ENCODE measurements around the gene CLK4.

CLK4 gene

DNA sequence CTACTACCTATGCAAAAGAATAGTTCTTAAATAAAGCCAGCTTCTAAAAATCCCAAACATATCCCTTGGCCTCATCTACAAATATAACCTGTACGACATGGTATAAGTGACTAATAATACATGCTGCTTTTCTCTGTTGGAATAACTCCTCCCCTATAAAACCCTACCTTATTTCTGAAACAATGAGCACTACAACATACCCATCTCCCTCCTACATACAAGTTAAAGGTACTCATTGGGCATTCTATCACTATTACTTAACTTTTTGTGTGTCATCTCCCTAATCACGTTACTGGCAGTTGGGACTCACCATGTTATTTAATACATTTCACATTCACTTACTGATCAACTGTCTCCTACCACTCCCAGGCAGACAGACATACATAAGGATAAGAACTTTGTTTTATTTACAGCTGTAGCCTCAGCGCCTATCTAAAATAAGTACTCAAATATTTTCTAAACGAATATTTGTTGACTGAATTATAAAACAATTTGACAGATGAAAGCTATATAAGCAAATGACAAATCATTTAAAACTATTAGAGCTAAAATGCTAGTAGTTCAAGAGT lies 4.1 kb downstream of the CLK4 start:
- Mint-ChIP-seq H3K27me3 (no peaks in the 10 kb centered on the region), H3K4me3 (no peak overlapping the region), H3K4me1 (peaks cover 52% of the 10 kb centered on the region), H3K36me3 (ENCODE audit: low read depth) (peaks cover 52% of the 10 kb centered on the region), H3K9me3 (no peaks in the 10 kb centered on the region), H3K27ac (no peak overlapping the region)
- ATAC-seq = no peak
- no peak for DNase-seq

DNA sequence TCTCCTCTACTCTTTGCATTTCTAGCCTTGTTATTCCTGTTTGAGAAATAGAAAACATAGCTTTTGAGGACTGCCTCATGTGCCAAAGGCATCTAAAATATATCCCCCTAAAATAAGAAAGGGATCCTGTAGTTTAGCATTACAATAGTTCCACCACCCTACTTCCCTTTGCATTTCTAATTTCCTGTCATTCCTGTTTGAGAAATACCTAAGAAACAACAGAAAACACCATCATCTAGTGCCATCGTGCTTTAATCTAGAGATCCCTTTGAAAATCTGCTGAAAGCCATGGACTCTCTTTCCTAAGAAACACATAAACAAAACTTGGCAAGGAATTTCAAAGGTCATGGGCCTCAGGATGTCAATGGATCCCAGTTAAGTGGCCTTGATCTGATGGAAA lies 7.5 kb downstream of the CLK4 start:
- Mint-ChIP-seq H3K36me3 (ENCODE audit: low read depth) (peaks cover 63% of the 10 kb centered on the region), H3K27me3 (no peaks in the 10 kb centered on the region), H3K4me3 (no peak overlapping the region), H3K27ac (no peak overlapping the region), H3K4me1 (peaks cover 40% of the 10 kb centered on the region), H3K9me3 (no peaks in the 10 kb centered on the region)
- DNase-seq (no peak), ATAC-seq (no peak)

DNA sequence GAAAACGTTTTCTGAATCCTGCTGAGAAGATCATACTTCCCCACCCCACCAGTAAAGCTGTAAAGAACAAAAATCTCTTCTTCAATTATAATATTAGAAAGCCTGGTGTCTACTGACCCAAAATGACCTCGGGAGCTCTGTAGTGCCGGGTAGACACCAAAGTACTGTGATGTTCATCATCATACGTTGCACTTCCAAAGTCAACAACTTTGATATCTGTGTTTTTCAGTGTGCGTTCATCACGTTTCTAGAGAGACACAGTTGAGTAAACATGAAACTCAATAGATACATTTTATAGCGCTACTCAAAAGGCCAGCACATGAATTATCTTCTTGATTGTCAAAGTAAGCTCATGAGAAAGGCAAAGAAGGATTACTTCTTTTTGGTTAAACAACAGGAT lies 14.6 kb downstream of the CLK4 start:
- no peaks in the 10 kb centered on the region for H3K27me3 Mint-ChIP-seq
- DNase-seq = no peak
- no peaks in the 10 kb centered on the region for H3K9me3 Mint-ChIP-seq
- no peak overlapping the region for H3K27ac Mint-ChIP-seq
- no peak for ATAC-seq
- H3K4me1 Mint-ChIP-seq = peaks cover 5% of the 10 kb centered on the region
- H3K4me3 Mint-ChIP-seq = no peak overlapping the region
- H3K36me3 Mint-ChIP-seq (ENCODE audit: low read depth) = peaks cover 58% of the 10 kb centered on the region

DNA sequence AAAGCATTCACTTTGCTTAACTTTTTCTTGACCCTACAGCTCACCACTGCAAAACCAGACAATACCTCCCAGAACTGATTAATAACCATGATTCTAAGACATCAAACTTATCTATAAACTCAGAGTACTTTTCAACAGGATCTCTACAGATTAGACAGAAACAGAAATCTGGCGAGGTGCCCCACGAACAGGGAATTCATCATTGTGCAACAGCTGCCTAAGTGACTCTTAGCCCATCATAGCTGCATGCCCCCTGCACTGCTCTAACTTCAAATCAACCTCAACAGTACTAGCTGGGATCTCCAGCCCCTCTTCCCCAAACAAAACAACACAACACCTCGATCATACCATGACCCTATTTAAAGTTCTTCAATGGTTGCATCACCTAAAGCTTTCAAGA lies 20.6 kb downstream of the CLK4 start:
- Mint-ChIP-seq H3K27me3 (no peaks in the 10 kb centered on the region), H3K36me3 (ENCODE audit: low read depth) (peaks cover 61% of the 10 kb centered on the region), H3K27ac (peak overlapping the region; percentile 6), H3K4me1 (no peaks in the 10 kb centered on the region), H3K9me3 (no peaks in the 10 kb centered on the region), H3K4me3 (no peak overlapping the region)
- ATAC-seq (no peak), DNase-seq (no peak)

- H3K36me3 Mint-ChIP-seq (ENCODE audit: low read depth) = peaks cover 62% of the 10 kb centered on the region
- no peak for DNase-seq
- no peak overlapping the region for H3K27ac Mint-ChIP-seq
- ATAC-seq = no peak
- no peaks in the 10 kb centered on the region for H3K27me3 Mint-ChIP-seq
- no peak overlapping the region for H3K4me3 Mint-ChIP-seq
- no peaks in the 10 kb centered on the region for H3K4me1 Mint-ChIP-seq
- no peaks in the 10 kb centered on the region for H3K9me3 Mint-ChIP-seq
These were observed 21.1 kb downstream of the CLK4 start for GRCh38 chr5:178605788-178606187.

- DNase-seq (no peak), ATAC-seq (no peak)
- Mint-ChIP-seq H3K4me3 (no peak overlapping the region), H3K27ac (no peak overlapping the region), H3K4me1 (no peaks in the 10 kb centered on the region), H3K36me3 (ENCODE audit: low read depth) (peaks cover 61% of the 10 kb centered on the region), H3K27me3 (no peaks in the 10 kb centered on the region), H3K9me3 (peaks cover 8% of the 10 kb centered on the region)
These were observed 24.1 kb downstream of the CLK4 start for GRCh38 chr5:178602752-178603151.

GRCh38 chr5:178595750-178596149 lies 31.1 kb downstream of the CLK4 start:
- H3K9me3 Mint-ChIP-seq = peaks cover 31% of the 10 kb centered on the region
- no peak overlapping the region for H3K4me3 Mint-ChIP-seq
- H3K27ac Mint-ChIP-seq = no peak overlapping the region
- H3K36me3 Mint-ChIP-seq (ENCODE audit: low read depth) = peaks cover 42% of the 10 kb centered on the region
- ATAC-seq = no peak
- DNase-seq = no peak
- H3K27me3 Mint-ChIP-seq = peaks cover 10% of the 10 kb centered on the region
- H3K4me1 Mint-ChIP-seq = peaks cover 3% of the 10 kb centered on the region

- Mint-ChIP-seq H3K27me3 (peaks cover 13% of the 10 kb centered on the region), H3K27ac (no peak overlapping the region), H3K4me1 (peaks cover 5% of the 10 kb centered on the region), H3K9me3 (peaks cover 31% of the 10 kb centered on the region), H3K4me3 (no peak overlapping the region), H3K36me3 (ENCODE audit: low read depth) (peaks cover 39% of the 10 kb centered on the region)
- no peak for ATAC-seq
- DNase-seq = no peak
These were observed 31.7 kb downstream of the CLK4 start for GRCh38 chr5:178595150-178595549.

DNA sequence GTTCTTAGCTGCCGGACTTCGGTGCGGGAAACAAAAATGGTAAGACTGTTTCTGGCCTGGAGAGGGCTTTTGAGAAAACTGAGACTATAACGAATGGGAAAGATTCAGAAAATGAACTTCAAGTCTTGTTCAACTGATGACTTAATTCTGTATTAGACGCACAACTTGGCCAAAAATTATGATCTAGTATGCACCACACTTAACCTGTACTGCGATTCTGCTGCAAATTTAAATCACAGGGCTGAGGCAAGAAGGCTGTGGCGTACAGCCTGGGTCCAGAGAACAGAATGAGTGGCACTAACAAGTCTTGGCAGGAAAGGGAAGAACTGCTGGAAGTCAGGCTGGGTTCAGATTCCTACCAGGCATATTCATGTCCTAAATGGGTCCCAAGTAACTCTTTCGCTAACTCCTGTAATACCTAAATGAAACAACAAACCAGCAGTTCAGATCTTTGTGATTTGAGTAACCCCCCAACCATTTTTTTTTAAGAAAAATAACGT lies 35.9 kb downstream of the CLK4 start:
- no peak for ATAC-seq
- Mint-ChIP-seq H3K27ac (no peak overlapping the region), H3K27me3 (peaks cover 44% of the 10 kb centered on the region), H3K4me1 (peaks cover 5% of the 10 kb centered on the region), H3K36me3 (ENCODE audit: low read depth) (peaks cover 16% of the 10 kb centered on the region), H3K9me3 (peaks cover 22% of the 10 kb centered on the region), H3K4me3 (peak overlapping the region; percentile 65)
- DNase-seq = no peak

GRCh38 chr5:178590141-178590923 lies 36.5 kb downstream of the CLK4 start, which contains the start of gene COL23A1:
Gene COL23A1, minus strand, starts transcription at chr5:178590393.
- Mint-ChIP-seq H3K36me3 (ENCODE audit: low read depth) (peaks cover 12% of the 10 kb centered on the region), H3K4me3 (peak within 1 kb of the TSS; percentile 65), H3K9me3 (peaks cover 16% of the 10 kb centered on the region), H3K27ac (no peak within 1 kb of the TSS), H3K4me1 (peaks cover 5% of the 10 kb centered on the region), H3K27me3 (peaks cover 45% of the 10 kb centered on the region)
- peak; percentile 55 for ATAC-seq
- DNase-seq = peak; percentile 39

DNA sequence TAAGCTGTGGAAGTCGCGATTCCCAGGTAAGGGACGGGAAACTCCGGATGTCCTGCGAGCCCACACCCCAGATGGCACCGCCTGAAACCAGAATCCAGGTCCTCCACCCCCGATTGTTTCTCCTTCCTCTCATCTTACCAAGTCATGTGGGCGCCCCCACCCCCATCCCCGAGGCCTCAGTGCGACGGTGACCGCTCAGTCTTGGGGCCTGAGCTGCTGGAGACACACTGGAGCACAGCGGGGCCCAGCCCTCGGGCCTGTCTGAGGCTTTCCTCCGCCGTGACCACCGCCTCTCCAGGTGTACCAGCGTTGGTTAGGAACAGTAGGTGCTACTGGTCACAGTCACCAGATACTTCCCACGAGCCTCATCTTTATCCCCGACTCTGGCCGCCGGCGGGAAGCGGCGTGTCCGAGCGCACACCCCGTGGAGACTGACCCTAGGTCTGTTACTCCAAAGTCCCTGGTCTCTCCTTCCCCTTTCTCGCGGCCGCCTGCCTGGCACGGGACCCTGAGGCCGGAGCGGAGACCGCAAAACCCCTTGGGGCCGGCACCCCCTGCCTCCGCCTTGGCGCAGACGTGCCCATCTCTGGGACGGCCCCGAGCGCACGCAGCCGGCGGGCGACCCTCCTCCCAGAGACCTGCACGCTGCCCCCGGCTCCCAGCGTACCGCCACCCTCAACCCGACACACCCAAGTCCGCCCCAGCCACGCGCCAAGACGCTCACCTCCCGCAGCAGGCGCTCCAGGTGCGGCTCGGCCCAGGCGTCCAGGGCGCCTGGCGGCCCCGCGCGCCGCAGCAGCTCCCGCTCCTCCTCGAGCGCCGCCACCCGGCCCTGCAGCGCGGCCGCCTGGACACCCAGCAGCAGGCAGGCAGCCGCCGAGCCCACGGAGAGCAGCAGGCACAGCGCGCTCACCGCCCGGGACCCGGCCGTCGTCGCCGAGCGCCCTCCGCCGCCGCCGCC lies 37.4 kb downstream of the CLK4 start:
- Mint-ChIP-seq H3K4me3 (no peak overlapping the region), H3K9me3 (peaks cover 7% of the 10 kb centered on the region), H3K27me3 (peaks cover 45% of the 10 kb centered on the region), H3K36me3 (ENCODE audit: low read depth) (peaks cover 6% of the 10 kb centered on the region), H3K4me1 (peaks cover 5% of the 10 kb centered on the region), H3K27ac (no peak overlapping the region)
- ATAC-seq (peak; percentile 34), DNase-seq (no peak)

- Mint-ChIP-seq H3K9me3 (peaks cover under 1% of the 10 kb centered on the region), H3K27ac (no peak overlapping the region), H3K4me1 (peaks cover 5% of the 10 kb centered on the region), H3K36me3 (ENCODE audit: low read depth) (no peaks in the 10 kb centered on the region), H3K4me3 (no peak overlapping the region), H3K27me3 (peaks cover 45% of the 10 kb centered on the region)
- DNase-seq (no peak), ATAC-seq (no peak)
These were observed 38.1 kb downstream of the CLK4 start for GRCh38 chr5:178588769-178589168.

GRCh38 chr5:178587763-178588611 lies 38.9 kb downstream of the CLK4 start:
- Mint-ChIP-seq H3K27me3 (peaks cover 45% of the 10 kb centered on the region), H3K4me3 (no peak overlapping the region), H3K9me3 (no peaks in the 10 kb centered on the region)

GRCh38 chr5:178586396-178586795 lies 40.5 kb downstream of the CLK4 start:
- H3K4me1 Mint-ChIP-seq = peaks cover 5% of the 10 kb centered on the region
- peaks cover 41% of the 10 kb centered on the region for H3K27me3 Mint-ChIP-seq
- no peaks in the 10 kb centered on the region for H3K9me3 Mint-ChIP-seq
- DNase-seq (no peak), ATAC-seq (no peak)
- H3K4me3 Mint-ChIP-seq = no peak overlapping the region
- no peak overlapping the region for H3K27ac Mint-ChIP-seq
- H3K36me3 Mint-ChIP-seq (ENCODE audit: low read depth) = no peaks in the 10 kb centered on the region

More at GRCh38 chr5:178587763-178588611, 38.9 kb downstream of the CLK4 start:
- ATAC-seq = no peak
- DNase-seq = no peak
- H3K36me3 Mint-ChIP-seq (ENCODE audit: low read depth) = no peaks in the 10 kb centered on the region
- no peak overlapping the region for H3K27ac Mint-ChIP-seq
- peaks cover 5% of the 10 kb centered on the region for H3K4me1 Mint-ChIP-seq
